NK-92 treated with Interleukin-12 subunit alpha and Interleukin-12 subunit beta, amount 100 ng/mL, for 24 hours (cell line): ENCODE results near the gene RIC1.
"Not testable (repeated sequence)": the region's sequence is repeated elsewhere in the genome, so short reads cannot be mapped to it uniquely, and the experiment has no call there.

Experiments
- DNase-seq: peaks from one replicate; lab custom pipeline; 2025; lab: John Stamatoyannopoulos, UW

Gene RIC1

GRCh38 chr9:5628530-5629311 lies at the start of gene RIC1:
TSS of gene RIC1 (plus strand) at chr9:5629107. CDS start at chr9:5629310, 203 bp downstream.
- DNase-seq, result peak; percentile 96

GRCh38 chr9:5579881-5580280 lies 49.0 kb upstream of the RIC1 start:
- DNase-seq, result no peak

GRCh38 chr9:5580650-5581049 lies 48.3 kb upstream of the RIC1 start:
- no peak for DNase-seq

- not testable (repeated sequence) for DNase-seq
Observed at GRCh38 chr9:5581706-5582105, 47.2 kb upstream of the RIC1 start.

- no peak for DNase-seq
Observed at GRCh38 chr9:5582835-5583195, 46.1 kb upstream of the RIC1 start.

GRCh38 chr9:5586391-5586802 lies 42.5 kb upstream of the RIC1 start:
- DNase-seq, result no peak

GRCh38 chr9:5587024-5587423 lies 41.9 kb upstream of the RIC1 start:
- DNase-seq, result no peak

- DNase-seq, result no peak
Observed at GRCh38 chr9:5592231-5592630, 36.7 kb upstream of the RIC1 start.

- no peak for DNase-seq
Observed at GRCh38 chr9:5592904-5593303, 36.0 kb upstream of the RIC1 start.

GRCh38 chr9:5593904-5594303 lies 35.0 kb upstream of the RIC1 start:
- DNase-seq, result no peak

- DNase-seq, result no peak
Observed at GRCh38 chr9:5596173-5596572, 32.7 kb upstream of the RIC1 start.

GRCh38 chr9:5608298-5609225 lies 20.3 kb upstream of the RIC1 start:
- no peak for DNase-seq

- no peak for DNase-seq
Observed at GRCh38 chr9:5609226-5609596, 19.7 kb upstream of the RIC1 start.

- no peak for DNase-seq
Observed at GRCh38 chr9:5610491-5610890, 18.4 kb upstream of the RIC1 start.

GRCh38 chr9:5611321-5612184 lies 17.4 kb upstream of the RIC1 start:
- DNase-seq, result no peak

- DNase-seq, result no peak
Observed at GRCh38 chr9:5612185-5612530, 16.7 kb upstream of the RIC1 start.

GRCh38 chr9:5614192-5614591 lies 14.7 kb upstream of the RIC1 start:
- no peak for DNase-seq

GRCh38 chr9:5614985-5615384 lies 13.9 kb upstream of the RIC1 start:
- no peak for DNase-seq

- DNase-seq, result no peak
Observed at GRCh38 chr9:5617749-5618148, 11.2 kb upstream of the RIC1 start.

GRCh38 chr9:5620494-5620893 lies 8.4 kb upstream of the RIC1 start:
- no peak for DNase-seq

GRCh38 chr9:5621327-5621726 lies 7.6 kb upstream of the RIC1 start:
- DNase-seq, result no peak

- no peak for DNase-seq
Observed at GRCh38 chr9:5622016-5622415, 6.9 kb upstream of the RIC1 start.
